ENCODE data around the gene SLU7. TPM values are rescaled to one million over a fixed set of nuclear protein-coding genes. Genes with fewer than 3 reads are reported as not detected.

Gene SLU7
- total RNA-seq, 4 donors from 2014 or later: 43.5 to 82.0 (median 69.5) TPM

DNA sequence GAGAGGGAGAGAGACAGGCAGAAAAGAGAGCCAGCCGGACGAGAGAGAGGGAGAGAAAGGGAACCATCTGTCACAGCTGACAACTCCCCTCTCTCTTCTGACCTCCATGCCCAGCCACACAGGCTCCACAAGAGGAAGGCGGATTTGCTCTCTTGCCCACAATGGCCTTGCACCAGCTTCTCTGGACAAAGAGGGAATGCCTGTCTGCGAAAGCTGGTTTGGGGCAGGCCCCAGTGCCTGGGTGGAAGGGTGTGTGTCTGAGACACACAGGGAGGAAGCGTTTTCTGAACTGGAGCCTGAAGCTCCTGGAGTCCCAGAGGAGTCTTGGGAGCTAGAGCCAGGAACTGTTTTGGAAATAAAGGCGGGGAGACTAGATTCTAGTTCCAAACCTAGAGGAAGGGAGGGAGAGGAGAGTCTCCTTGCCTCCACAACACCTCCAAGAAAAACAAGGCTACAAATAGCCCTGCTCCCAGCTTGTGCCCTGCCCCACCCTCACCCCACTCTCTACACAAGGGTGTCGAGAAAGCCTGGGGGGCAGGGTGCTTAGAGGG, 60.9 kb downstream of the SLU7 start:
- H3K4me3 ChIP-seq: peak overlapping the region; percentile 1 to 28 (median 25)
- DNase-seq (ENCODE audit: extremely low spot score): no peak
- WGBS: 37% methylated on average over 7 of the region's 7 CpGs

DNA sequence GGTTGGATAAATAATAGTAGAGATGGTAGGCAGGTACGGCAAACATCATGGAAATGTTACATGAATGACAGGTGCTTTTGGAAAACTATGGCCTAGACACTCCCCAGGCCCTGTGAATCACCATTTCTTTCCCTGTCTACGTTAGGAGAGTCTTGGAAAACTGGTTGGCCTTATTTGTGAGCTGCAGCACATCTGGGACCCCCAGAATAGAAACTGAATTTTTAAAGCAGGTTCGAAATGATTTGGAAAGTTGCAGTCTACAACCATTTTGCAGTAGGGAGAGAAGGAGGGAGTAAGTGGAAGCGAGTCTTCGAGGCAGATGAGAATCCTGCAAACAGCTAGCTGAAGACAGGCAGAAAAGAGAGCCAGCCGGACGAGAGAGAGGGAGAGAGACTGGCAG, 61.5 kb downstream of the SLU7 start:
- peak overlapping the region; percentile 1 to 28 (median 25) for H3K4me3 ChIP-seq
- peaks cover 0 to 3% (median 0%) of the 10 kb centered on the region in 4 donors for H3K36me3 ChIP-seq
- 52% methylated on average over 7 of the region's 7 CpGs for WGBS
- no peaks in the 10 kb centered on the region for H3K27me3 ChIP-seq
- no peaks in the 10 kb centered on the region for H3K9me3 ChIP-seq
- DNase-seq (ENCODE audit: extremely low spot score): no peak
- peak overlapping the region; percentile 66 to 77 (median 74) for H3K27ac ChIP-seq (replicated peaks in 1 of 4)
- TF ChIP-seq POLR2A (IDR thresholded peaks at IDR 0.05; ENCODE audit: low read depth) (no peak), EP300 (IDR thresholded peaks at IDR 0.05) (no peak), POLR2AphosphoS5 (IDR thresholded peaks at IDR 0.05) (no peak)
- TF ChIP-seq, protein P1, sequence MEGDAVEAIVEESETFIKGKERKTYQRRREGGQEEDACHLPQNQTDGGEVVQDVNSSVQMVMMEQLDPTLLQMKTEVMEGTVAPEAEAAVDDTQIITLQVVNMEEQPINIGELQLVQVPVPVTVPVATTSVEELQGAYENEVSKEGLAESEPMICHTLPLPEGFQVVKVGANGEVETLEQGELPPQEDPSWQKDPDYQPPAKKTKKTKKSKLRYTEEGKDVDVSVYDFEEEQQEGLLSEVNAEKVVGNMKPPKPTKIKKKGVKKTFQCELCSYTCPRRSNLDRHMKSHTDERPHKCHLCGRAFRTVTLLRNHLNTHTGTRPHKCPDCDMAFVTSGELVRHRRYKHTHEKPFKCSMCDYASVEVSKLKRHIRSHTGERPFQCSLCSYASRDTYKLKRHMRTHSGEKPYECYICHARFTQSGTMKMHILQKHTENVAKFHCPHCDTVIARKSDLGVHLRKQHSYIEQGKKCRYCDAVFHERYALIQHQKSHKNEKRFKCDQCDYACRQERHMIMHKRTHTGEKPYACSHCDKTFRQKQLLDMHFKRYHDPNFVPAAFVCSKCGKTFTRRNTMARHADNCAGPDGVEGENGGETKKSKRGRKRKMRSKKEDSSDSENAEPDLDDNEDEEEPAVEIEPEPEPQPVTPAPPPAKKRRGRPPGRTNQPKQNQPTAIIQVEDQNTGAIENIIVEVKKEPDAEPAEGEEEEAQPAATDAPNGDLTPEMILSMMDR (IDR thresholded peaks at IDR 0.05): no peak
- H3K4me1 ChIP-seq: peaks cover 21 to 46% (median 41%) of the 10 kb centered on the region in 4 donors
- intact Hi-C loops (cut with DNase I): no loop called here

More for the DNA sequence above, 60.9 kb downstream of the SLU7 start:
- no peaks in the 10 kb centered on the region for H3K9me3 ChIP-seq
- intact Hi-C loops (cut with DNase I): no loop called here
- peak; percentile 31 to 37 for TF ChIP-seq POLR2AphosphoS5 (IDR thresholded peaks at IDR 0.05)
- TF ChIP-seq, protein P1 (IDR thresholded peaks at IDR 0.05): no peak
- no peaks in the 10 kb centered on the region for H3K27me3 ChIP-seq
- H3K27ac ChIP-seq (replicated peaks in 1 of 4): peak overlapping the region; percentile 66 to 77 (median 74)
- H3K36me3 ChIP-seq: peaks cover 0 to 3% (median 0%) of the 10 kb centered on the region in 4 donors
- peaks cover 26 to 49% (median 44%) of the 10 kb centered on the region in 4 donors for H3K4me1 ChIP-seq

DNA sequence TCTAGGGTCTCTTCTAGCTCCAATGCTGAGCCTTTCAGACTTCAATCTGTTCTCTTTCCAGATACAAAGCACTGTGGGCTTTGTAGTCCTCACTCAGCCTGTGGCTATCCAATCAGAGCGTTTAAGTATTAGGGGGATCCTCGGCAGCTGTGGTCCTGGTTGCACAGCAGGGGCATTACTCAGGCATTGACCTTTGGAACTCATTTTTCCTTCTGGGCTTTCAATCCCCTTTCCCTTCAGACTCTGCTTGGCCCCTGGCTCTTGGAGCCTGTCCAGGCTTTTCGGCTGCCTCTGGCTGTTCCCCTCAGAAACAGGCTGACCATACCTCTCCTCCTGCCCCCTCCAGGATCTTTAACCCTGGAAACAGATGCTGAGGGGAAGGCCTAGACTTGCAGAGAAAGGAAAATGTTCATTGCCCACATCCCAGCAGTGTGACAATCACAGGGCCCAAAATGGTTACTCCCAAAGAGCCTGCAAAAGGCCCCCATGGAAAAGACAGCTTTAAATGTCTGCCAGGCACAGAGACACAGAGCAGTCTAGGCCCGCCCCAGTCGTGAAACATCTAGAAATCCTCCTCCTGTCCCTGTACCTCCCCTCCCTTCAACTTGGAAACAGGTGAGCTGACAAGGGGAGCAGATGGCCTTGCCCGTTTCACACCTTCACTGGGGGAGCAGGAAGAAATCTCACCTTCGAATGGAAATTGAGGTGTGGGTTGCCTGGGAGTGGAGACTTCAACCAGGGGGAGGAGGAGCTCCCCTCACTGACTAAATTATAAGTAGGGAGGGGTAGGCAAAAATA, 62.1 kb downstream of the SLU7 start:
- Histone ChIP-seq H3K4me1 (peaks cover 21 to 46% (median 41%) of the 10 kb centered on the region in 4 donors), H3K27ac (replicated peaks in 1 of 4) (peak overlapping the region; percentile 66 to 77 (median 74)), H3K9me3 (no peaks in the 10 kb centered on the region), H3K27me3 (no peaks in the 10 kb centered on the region), H3K4me3 (no peak overlapping the region), H3K36me3 (peaks cover 0 to 3% (median 0%) of the 10 kb centered on the region in 4 donors)
- TF ChIP-seq POLR2A (IDR thresholded peaks at IDR 0.05; ENCODE audit: low read depth): no peak
- TF ChIP-seq EP300 (IDR thresholded peaks at IDR 0.05): no peak
- TF ChIP-seq, protein P1 (IDR thresholded peaks at IDR 0.05): no peak
- no peak for TF ChIP-seq POLR2AphosphoS5 (IDR thresholded peaks at IDR 0.05)
- intact Hi-C loops (cut with DNase I): no loop called here
- DNase-seq (ENCODE audit: extremely low spot score): no peak
- WGBS: 69% methylated on average over 7 of the region's 7 CpGs

DNA sequence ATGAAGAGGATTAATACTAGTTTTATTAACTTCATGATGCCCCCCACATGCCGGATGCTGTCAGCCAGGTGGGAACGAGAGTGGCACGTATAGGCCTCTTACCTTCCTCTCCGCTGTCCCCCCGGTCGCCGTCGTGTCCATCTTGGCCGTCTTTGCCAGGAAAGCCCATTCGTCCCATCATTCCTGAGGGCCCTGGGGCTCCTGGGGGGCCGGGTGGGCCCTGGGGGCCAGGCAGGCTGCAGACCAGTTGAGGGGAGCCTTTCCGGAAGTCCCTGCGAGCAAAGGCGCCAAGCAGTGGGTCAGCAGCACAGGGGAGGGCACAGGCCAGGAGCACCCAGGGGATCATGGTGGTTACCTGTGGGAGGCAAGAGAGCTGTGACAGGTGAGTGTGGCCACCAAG, 64.2 kb downstream of the SLU7 start:
- Histone ChIP-seq H3K4me1 (peaks cover 18 to 43% (median 37%) of the 10 kb centered on the region in 4 donors), H3K27me3 (no peaks in the 10 kb centered on the region), H3K36me3 (peaks cover 0 to 3% (median 0%) of the 10 kb centered on the region in 4 donors), H3K4me3 (no peak overlapping the region), H3K9me3 (no peaks in the 10 kb centered on the region), H3K27ac (replicated peaks in 1 of 4) (no peak overlapping the region)
- WGBS: 93% methylated on average over 14 of the region's 14 CpGs
- no peak for TF ChIP-seq POLR2AphosphoS5 (IDR thresholded peaks at IDR 0.05)
- no peak for TF ChIP-seq POLR2A (IDR thresholded peaks at IDR 0.05; ENCODE audit: low read depth)
- TF ChIP-seq EP300 (IDR thresholded peaks at IDR 0.05): no peak
- TF ChIP-seq, protein P1 (IDR thresholded peaks at IDR 0.05): no peak
- intact Hi-C loops (cut with DNase I): no loop called here
- DNase-seq (ENCODE audit: extremely low spot score): no peak
